WTC11 (cell line): ENCODE data around the gene ERBB4. TPM values are rescaled to one million over a fixed set of nuclear protein-coding genes. Genes with fewer than 3 reads are reported as not detected.

ENCODE experiments used
- ATAC-seq: fragments of 200-7000 bp; cut with Tn5 transposase; 2 replicates; pipeline ENCODE4 v1.10.0; 2021; ENCODE audit warnings: mild to moderate bottlenecking, moderate library complexity
- CTCF ChIA-PET: fragments of 300-600 bp; sonication (Branson Sonifier 250); formaldehyde crosslinking; loops from one replicate; lab custom pipeline; 2021; ENCODE audit warnings: antibody characterized with exemption; lab: Charles Lee
- POLR2A ChIA-PET: fragments of 350-600 bp; sonication (Branson Sonifier 250); formaldehyde crosslinking; loops from one replicate; lab custom pipeline; 2021; ENCODE audit warnings: antibody characterized with exemption; lab: Charles Lee
- DNase-seq: peaks from one replicate; pipeline ENCODE4 v3.0.0; 2021; ENCODE audit warnings: low spot score
- H3K27ac Mint-ChIP-seq: 2 replicates; pipeline ENCODE4 v1.8.0; 2021; ENCODE audit warnings: mixed read lengths
- H3K27me3 Mint-ChIP-seq: 2 replicates; pipeline ENCODE4 v1.8.0; 2021; ENCODE audit warnings: low read depth, mild to moderate bottlenecking, moderate library complexity, mixed read lengths
- H3K36me3 Mint-ChIP-seq: 2 replicates; pipeline ENCODE4 v1.8.0; 2021; ENCODE audit warnings: mixed read lengths
- H3K4me1 Mint-ChIP-seq: 2 replicates; pipeline ENCODE4 v1.8.0; 2022; ENCODE audit warnings: mixed read lengths
- H3K4me3 Mint-ChIP-seq: 2 replicates; pipeline ENCODE4 v1.8.0; 2021; ENCODE audit warnings: mild to moderate bottlenecking, moderate library complexity, mixed read lengths
- H3K9me3 Mint-ChIP-seq: 2 replicates; pipeline ENCODE4 v1.8.0; 2021; ENCODE audit warnings: mixed read lengths
- ATF1 ChIP-seq: sonication (generic); formaldehyde crosslinking; IDR thresholded peaks from 2 replicates; pipeline ENCODE4 v1.8.1; 2023; ENCODE audit warnings: mild to moderate bottlenecking, moderate library complexity, missing genetic modification reagents
- ATF2 ChIP-seq: sonication (generic); formaldehyde crosslinking; IDR thresholded peaks from 2 replicates; pipeline ENCODE4 v1.8.1; 2022; ENCODE audit warnings: low read depth, missing genetic modification reagents, borderline replicate concordance
- ATF3 ChIP-seq: sonication (generic); formaldehyde crosslinking; conservative IDR thresholded peaks from 2 replicates; pipeline ENCODE4 v1.8.1; 2022; ENCODE audit warnings: mild to moderate bottlenecking, missing genetic modification reagents
- CREB1 ChIP-seq: sonication (generic); formaldehyde crosslinking; IDR thresholded peaks from 2 replicates; pipeline ENCODE4 v1.8.0; 2023; ENCODE audit warnings: mild to moderate bottlenecking, missing genetic modification reagents
- E2F4 ChIP-seq: sonication (generic); formaldehyde crosslinking; IDR thresholded peaks from 2 replicates; pipeline ENCODE4 v1.8.1; 2022; ENCODE audit warnings: low read depth, mild to moderate bottlenecking, moderate library complexity, missing genetic modification reagents, borderline replicate concordance
- EMX1 ChIP-seq: fragments of 250-450 bp; sonication (Bioruptor Pico); IDR thresholded peaks from 2 replicates; pipeline ENCODE4 v1.8.0; 2021; ENCODE audit warnings: mild to moderate bottlenecking
- ERG ChIP-seq: fragments of 250-450 bp; sonication (Bioruptor Pico); IDR thresholded peaks from 2 replicates; pipeline ENCODE4 v1.8.0; 2021; ENCODE audit warnings: mild to moderate bottlenecking
- ESRRA ChIP-seq: sonication (generic); formaldehyde crosslinking; IDR thresholded peaks from 2 replicates; pipeline ENCODE4 v1.8.1; 2022; ENCODE audit warnings: mild to moderate bottlenecking, missing genetic modification reagents, borderline replicate concordance
- ETV6 ChIP-seq: sonication (generic); formaldehyde crosslinking; IDR thresholded peaks from 2 replicates; pipeline ENCODE4 v1.8.1; 2022; ENCODE audit warnings: mild to moderate bottlenecking, missing genetic modification reagents
- FOXK1 ChIP-seq: sonication (generic); formaldehyde crosslinking; IDR thresholded peaks from 2 replicates; pipeline ENCODE4 v1.8.0; 2022; ENCODE audit warnings: mild to moderate bottlenecking, moderate library complexity, missing genetic modification reagents
- FOXP1 ChIP-seq: sonication (generic); formaldehyde crosslinking; IDR thresholded peaks from 2 replicates; pipeline ENCODE4 v1.8.0; 2022; ENCODE audit warnings: missing genetic modification reagents, mild to moderate bottlenecking, moderate library complexity, borderline replicate concordance
- GTF2I ChIP-seq: fragments of 250-450 bp; sonication (Bioruptor Pico); conservative IDR thresholded peaks from 2 replicates; pipeline ENCODE4 v1.4.0; 2021; ENCODE audit warnings: mild to moderate bottlenecking
- JAZF1 ChIP-seq: fragments of 250-450 bp; sonication (Bioruptor Pico); IDR thresholded peaks from 2 replicates; pipeline ENCODE4 v1.9.0; 2021; ENCODE audit warnings: moderate library complexity, mild to moderate bottlenecking, inconsistent platforms
- NFE2L1 ChIP-seq: sonication (generic); formaldehyde crosslinking; IDR thresholded peaks from 2 replicates; pipeline ENCODE4 v1.8.1; 2023; ENCODE audit warnings: missing genetic modification reagents
- NR1H2 ChIP-seq: sonication (generic); formaldehyde crosslinking; IDR thresholded peaks from 2 replicates; pipeline ENCODE4 v1.9.0; 2021; ENCODE audit warnings: mild to moderate bottlenecking, moderate library complexity, missing genetic modification reagents
- NR3C1 ChIP-seq: sonication (generic); formaldehyde crosslinking; conservative IDR thresholded peaks from 2 replicates; pipeline ENCODE4 v1.8.1; 2023; ENCODE audit warnings: low read depth, mild to moderate bottlenecking, missing genetic modification reagents
- RORB ChIP-seq: fragments of 250-450 bp; sonication (Bioruptor Pico); IDR thresholded peaks from 2 replicates; pipeline ENCODE4 v1.9.0; 2021; ENCODE audit warnings: mild to moderate bottlenecking
- TEAD4 ChIP-seq: sonication (generic); formaldehyde crosslinking; IDR thresholded peaks from 2 replicates; pipeline ENCODE4 v1.8.0; 2022; ENCODE audit warnings: mild to moderate bottlenecking, missing genetic modification reagents
- USF1 ChIP-seq: sonication (generic); formaldehyde crosslinking; IDR thresholded peaks from 2 replicates; pipeline ENCODE4 v1.8.0; 2022; ENCODE audit warnings: mild to moderate bottlenecking, missing genetic modification reagents
- ZBTB43 ChIP-seq: sonication (generic); formaldehyde crosslinking; IDR thresholded peaks from 2 replicates; pipeline ENCODE4 v1.8.1; 2023; ENCODE audit warnings: mild to moderate bottlenecking, missing genetic modification reagents
- ZNF232 ChIP-seq: sonication (generic); formaldehyde crosslinking; IDR thresholded peaks from 2 replicates; pipeline ENCODE4 v1.8.0; 2022; ENCODE audit warnings: mild to moderate bottlenecking, missing genetic modification reagents
- ZNF416 ChIP-seq: fragments of 250-450 bp; sonication (Bioruptor Pico); IDR thresholded peaks from 2 replicates; pipeline ENCODE4 v1.9.0; 2021; ENCODE audit warnings: mild to moderate bottlenecking, inconsistent platforms
- ZNF532 ChIP-seq: fragments of 250-450 bp; sonication (Bioruptor Pico); IDR thresholded peaks from 2 replicates; pipeline ENCODE4 v1.9.0; 2021; ENCODE audit warnings: mild to moderate bottlenecking, borderline replicate concordance
- ZNF671 ChIP-seq: fragments of 250-450 bp; sonication (Bioruptor Pico); IDR thresholded peaks from 2 replicates; pipeline ENCODE4 v1.8.0; 2021; ENCODE audit warnings: mild to moderate bottlenecking
- total RNA-seq: library from RNA; stranded (reverse); gene quantifications from 3 replicates; pipeline ENCODE4 v1.2.3, GENCODE V29; 2021

The ERBB4 gene
- total RNA-seq, 1 experiment from 2014 or later, result 1.6 TPM

- TF ChIP-seq NR3C1 (CRISPR knock-in tag), result no peak
- TF ChIP-seq RORB (CRISPR knock-in tag), result no peak
- TF ChIP-seq E2F4, result no peak
- no peak for TF ChIP-seq CREB1 (CRISPR knock-in tag)
- TF ChIP-seq ZNF671 (CRISPR knock-in tag), result no peak
Observed at GRCh38 chr2:211946960-211947359, 591.6 kb downstream of the ERBB4 start (continued).

- Mint-ChIP-seq H3K36me3 (no peaks in the 10 kb centered on the region), H3K27me3 (no peaks in the 10 kb centered on the region), H3K27ac (peak overlapping the region; percentile 90; the same call in 1 of the 2 replicates), H3K9me3 (no peaks in the 10 kb centered on the region), H3K4me1 (peaks cover 8% of the 10 kb centered on the region), H3K4me3 (no peak overlapping the region)
- TF ChIP-seq ZBTB43 (CRISPR knock-in tag), result no peak
- TF ChIP-seq EMX1 (CRISPR knock-in tag), result no peak
- TF ChIP-seq ATF1 (CRISPR knock-in tag), result no peak
- no peak for TF ChIP-seq NFE2L1 (CRISPR knock-in tag)
- no peak for TF ChIP-seq NR1H2
- TF ChIP-seq TEAD4, result no peak
- TF ChIP-seq ETV6 (CRISPR knock-in tag), result no peak
- no peak for TF ChIP-seq ZNF416 (CRISPR knock-in tag)
- no peak for TF ChIP-seq JAZF1 (CRISPR knock-in tag)
- no peak for TF ChIP-seq ATF3 (CRISPR knock-in tag)
- TF ChIP-seq FOXP1 (CRISPR knock-in tag), result no peak
- TF ChIP-seq FOXK1 (CRISPR knock-in tag), result no peak
- no peak for TF ChIP-seq ATF2 (CRISPR knock-in tag)
- ATAC-seq, result peak; percentile 91
- ChIA-PET CTCF (no interaction called here), POLR2A (no interaction called here)
- DNase-seq, result peak; percentile 35
Observed at GRCh38 chr2:211944572-211944971, 594.0 kb downstream of the ERBB4 start.

- no peak for DNase-seq
- H3K4me3 Mint-ChIP-seq, result no peak overlapping the region
- H3K4me1 Mint-ChIP-seq, result peaks cover 8% of the 10 kb centered on the region
- no peak overlapping the region for H3K27ac Mint-ChIP-seq
- ChIA-PET CTCF (no interaction called here), POLR2A (no interaction called here)
- H3K27me3 Mint-ChIP-seq, result no peaks in the 10 kb centered on the region
- H3K9me3 Mint-ChIP-seq, result no peaks in the 10 kb centered on the region
- ATAC-seq, result no peak
- H3K36me3 Mint-ChIP-seq, result no peaks in the 10 kb centered on the region
- TF ChIP-seq NR1H2 (no peak), ERG (no peak), USF1 (CRISPR knock-in tag) (no peak), ZNF232 (CRISPR knock-in tag) (no peak), NFE2L1 (CRISPR knock-in tag) (no peak), ZNF532 (no peak), ATF1 (CRISPR knock-in tag) (no peak), GTF2I (no peak), ESRRA (CRISPR knock-in tag) (no peak)
Observed at GRCh38 chr2:211942153-211942552, 596.4 kb downstream of the ERBB4 start.
